Liver (tissue), 9 donors: Measurements from ENCODE around the gene COG4. TPM values are rescaled to one million over a fixed set of nuclear protein-coding genes. Genes with fewer than 3 reads are reported as not detected.

Experiments
- DNase-seq: peaks from one replicate; pipeline ENCODE4 v3.0.0-alpha.2; 2017; ENCODE audit warnings: low spot score
- H3K27ac ChIP-seq, 2 donors: one replicate each; pipeline ENCODE4 v1.7.0; 2013; ENCODE audit warnings: inconsistent platforms in 2 of 2, low read length in 2 of 2, control low read depth in 1 of 2, low read depth in 1 of 2, mild to moderate bottlenecking in 1 of 2
- H3K27me3 ChIP-seq, 4 donors: one replicate each; pipeline versions ENCODE4 v1.6.1 to v1.7.0; 2013; ENCODE audit warnings: low read length in 3 of 4, inconsistent platforms in 1 of 4, mild to moderate bottlenecking in 1 of 4, moderate library complexity in 1 of 4; ENCODE audit not compliant: control insufficient read depth in 4 of 4, insufficient read depth in 4 of 4
- H3K36me3 ChIP-seq, 4 donors: one replicate each; pipeline versions ENCODE4 v1.6.1 to v1.7.0; 2013; ENCODE audit warnings: low read length in 3 of 4, mild to moderate bottlenecking in 3 of 4, low read depth in 1 of 4, moderate library complexity in 1 of 4; ENCODE audit not compliant: control insufficient read depth in 4 of 4, insufficient read depth in 3 of 4
- H3K4me1 ChIP-seq, 4 donors: one replicate each; pipeline versions ENCODE4 v1.6.1 to v1.7.0; 2013; ENCODE audit warnings: low read length in 3 of 4, mild to moderate bottlenecking in 3 of 4, moderate library complexity in 1 of 4; ENCODE audit not compliant: control insufficient read depth in 4 of 4, insufficient read depth in 4 of 4
- H3K4me3 ChIP-seq, 3 donors: one replicate each; pipeline versions ENCODE4 v1.6.1 to v1.7.0; 2013; ENCODE audit warnings: low read length in 3 of 3, control low read depth in 1 of 3, low read depth in 1 of 3, mild to moderate bottlenecking in 1 of 3
- H3K9ac ChIP-seq, 2 donors: one replicate each; pipeline ENCODE4 v1.7.0; 2013; ENCODE audit warnings: low read length in 2 of 2, mild to moderate bottlenecking in 2 of 2, moderate library complexity in 2 of 2, control low read depth in 1 of 2, low read depth in 1 of 2
- H3K9me3 ChIP-seq, 4 donors: one replicate each; pipeline versions ENCODE4 v1.6.1 to v1.7.0; 2013; ENCODE audit warnings: low read length in 3 of 4; ENCODE audit not compliant: control insufficient read depth in 4 of 4
- EGR1 ChIP-seq, 2 donors: IDR thresholded peaks; 2 replicates each; pipeline ENCODE4 v1.6.1; 2016 to 2018; ENCODE audit warnings: antibody characterized with exemption in 2 of 2, low read depth in 2 of 2
- FOXA1 ChIP-seq: IDR thresholded peaks from 2 replicates; pipeline ENCODE4 v1.6.1; 2016; ENCODE audit warnings: antibody characterized with exemption
- FOXA2 ChIP-seq: IDR thresholded peaks from 2 replicates; pipeline ENCODE4 v1.6.1; 2016; ENCODE audit warnings: antibody characterized with exemption
- GABPA ChIP-seq, 2 donors: IDR thresholded peaks in 1 of 2; conservative IDR thresholded peaks in 1 of 2; 2 replicates each; pipeline ENCODE4 v1.6.1; 2016; ENCODE audit warnings: antibody characterized with exemption in 2 of 2, mild to moderate bottlenecking in 1 of 2, moderate library complexity in 1 of 2
- HNF4G ChIP-seq: IDR thresholded peaks from 2 replicates; pipeline ENCODE4 v1.6.1; 2016; ENCODE audit warnings: antibody characterized with exemption
- JUND ChIP-seq, 2 donors: IDR thresholded peaks; 2 replicates each; pipeline ENCODE4 v1.6.1; 2016; ENCODE audit warnings: antibody characterized with exemption in 2 of 2
- MAX ChIP-seq: IDR thresholded peaks from 2 replicates; pipeline ENCODE4 v1.6.1; 2016; ENCODE audit warnings: antibody characterized with exemption
- NR2F2 ChIP-seq: IDR thresholded peaks from 2 replicates; pipeline ENCODE4 v1.6.1; 2016; ENCODE audit warnings: antibody characterized with exemption
- RAD21 ChIP-seq, 2 donors: IDR thresholded peaks; 2 replicates each; pipeline ENCODE4 v1.6.1; 2016; ENCODE audit warnings: antibody characterized with exemption in 2 of 2, mild to moderate bottlenecking in 2 of 2
- REST ChIP-seq: IDR thresholded peaks from 2 replicates; pipeline ENCODE4 v1.6.1; 2016; ENCODE audit warnings: antibody characterized with exemption, mild to moderate bottlenecking
- RXRA ChIP-seq, 2 donors: IDR thresholded peaks; 2 replicates each; pipeline ENCODE4 v1.6.1; 2017 to 2018; ENCODE audit warnings: antibody characterized with exemption in 2 of 2, mild to moderate bottlenecking in 1 of 2
- SP1 ChIP-seq: IDR thresholded peaks from 2 replicates; pipeline ENCODE4 v1.6.1; 2018; ENCODE audit warnings: antibody characterized with exemption, mild to moderate bottlenecking
- TAF1 ChIP-seq: conservative IDR thresholded peaks from 2 replicates; pipeline ENCODE4 v1.6.1; 2016; ENCODE audit warnings: antibody characterized with exemption, mild to moderate bottlenecking
- YY1 ChIP-seq: IDR thresholded peaks from 2 replicates; pipeline ENCODE4 v1.6.1; 2016; ENCODE audit warnings: antibody characterized with exemption, mild to moderate bottlenecking
- ZBTB33 ChIP-seq: IDR thresholded peaks from 2 replicates; pipeline ENCODE4 v1.6.1; 2016; ENCODE audit warnings: antibody characterized with exemption
- WGBS: extraction: QIAGEN DNeasy Blood & Tissue Kit; methylation state at CpG from one replicate; pipeline ENCODE4 v1.1.7; 2013; 5-methylcytosine and 5-hydroxymethylcytosine counted together
- polyA plus RNA-seq, 2 donors: library from polyadenylated mRNA; stranded (reverse) in 1 of 2; unstranded in 1 of 2; fragments of 200-250 nt in 1 of 2; fragments of >200 nt in 1 of 2; fragmentation: Nextera tagmentation in 1 of 2; extraction: Ambion mirVana in 1 of 2; gene quantifications; one replicate each; pipeline versions ENCODE4 v1.2.1 to v1.2.3, GENCODE V29; 2013 to 2015
- total RNA-seq, 2 donors: library from RNA; depleted of rRNA; stranded (reverse); fragments of >200 nt; gene quantifications; one replicate each; pipeline ENCODE4 v1.2.3, GENCODE V29; 2014
- TF ChIP-seq, protein P1 (sequence below): fragments of 150-350 bp; IDR thresholded peaks from 2 replicates; pipeline ENCODE4 v1.5.1; 2017; ENCODE audit warnings: improper control_type of control experiment, low read depth, low read length; ENCODE audit not compliant: missing input control
- donor health status: healthy.
- donor health status: healthy.
- donor health status: healthy.
- donor health status: healthy.
- donor health status: healthy.

The COG4 gene
- total and polyA plus RNA-seq, 4 donors, result 15.3 to 59.5 (median 27.2) TPM

DNA sequence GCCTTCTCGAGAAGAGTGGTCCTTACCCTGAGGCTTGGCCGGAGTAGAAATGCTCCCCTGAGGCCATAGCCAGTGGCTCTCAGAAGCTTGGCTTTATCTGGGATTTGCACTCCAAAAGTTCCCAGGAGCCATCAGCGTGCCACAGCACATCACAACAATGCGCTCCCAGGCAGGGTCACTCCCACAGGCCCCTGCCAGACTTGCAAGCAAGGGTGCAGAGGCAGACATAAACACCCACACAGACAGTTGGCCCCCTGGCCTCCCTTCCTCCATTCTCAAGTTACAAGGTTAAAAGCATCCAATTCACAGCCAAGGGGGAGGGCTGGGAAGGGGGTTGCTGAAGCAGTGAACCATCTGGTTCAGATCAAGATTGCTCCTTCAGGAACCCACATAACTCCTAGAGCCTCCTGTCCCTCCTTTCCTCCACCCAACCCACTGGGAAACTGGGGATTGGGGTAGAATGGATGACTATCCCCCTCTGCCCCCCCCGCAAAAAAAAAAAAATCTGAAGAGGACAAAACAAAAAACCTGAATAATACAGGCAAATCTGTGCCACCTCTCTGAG is 86.3 kb downstream of the COG4 start:
- Histone ChIP-seq H3K27ac (no peak overlapping the region), H3K9ac (no peak overlapping the region), H3K4me1 (peaks cover 13 to 33% (median 19%) of the 10 kb centered on the region in 4 donors), H3K36me3 (no peaks in the 10 kb centered on the region), H3K4me3 (no peak overlapping the region), H3K27me3 (no peaks in the 10 kb centered on the region), H3K9me3 (no peaks in the 10 kb centered on the region)
- WGBS, result 88% methylated on average over 5 of the region's 5 CpGs
- no peak for DNase-seq
- TF ChIP-seq RXRA (IDR thresholded peaks at IDR 0.05) (no peak), YY1 (no peak), HNF4G (no peak), SP1 (no peak), FOXA1 (no peak), MAX (no peak), ZBTB33 (no peak), FOXA2 (no peak)

GRCh38 chr16:70434484-70435260 is 88.7 kb downstream of the COG4 start:
- Histone ChIP-seq H3K36me3 (no peaks in the 10 kb centered on the region), H3K9me3 (no peaks in the 10 kb centered on the region), H3K4me3 (no peak overlapping the region), H3K27ac (no peak overlapping the region), H3K27me3 (no peaks in the 10 kb centered on the region), H3K9ac (no peak overlapping the region), H3K4me1 (peaks cover 23 to 44% (median 29%) of the 10 kb centered on the region in 4 donors)
- no peak for TF ChIP-seq REST
- TF ChIP-seq RAD21 (IDR thresholded peaks at IDR 0.05), result no peak
- no peak for TF ChIP-seq FOXA2
- TF ChIP-seq YY1, result no peak
- TF ChIP-seq HNF4G, result no peak
- no peak for TF ChIP-seq FOXA1
- no peak for TF ChIP-seq ZBTB33
- no peak for TF ChIP-seq TAF1
- no peak for TF ChIP-seq EGR1 (IDR thresholded peaks at IDR 0.05; ENCODE audit: low read depth in 2 of 2)
- no peak for TF ChIP-seq RXRA (IDR thresholded peaks at IDR 0.05)
- no peak for TF ChIP-seq GABPA (IDR thresholded peaks at IDR 0.05 in 1 of 2, conservative IDR thresholded peaks at IDR 0.05 in 1 of 2)
- TF ChIP-seq JUND (IDR thresholded peaks at IDR 0.05), result no peak
- TF ChIP-seq NR2F2, result no peak
- TF ChIP-seq, protein P1, sequence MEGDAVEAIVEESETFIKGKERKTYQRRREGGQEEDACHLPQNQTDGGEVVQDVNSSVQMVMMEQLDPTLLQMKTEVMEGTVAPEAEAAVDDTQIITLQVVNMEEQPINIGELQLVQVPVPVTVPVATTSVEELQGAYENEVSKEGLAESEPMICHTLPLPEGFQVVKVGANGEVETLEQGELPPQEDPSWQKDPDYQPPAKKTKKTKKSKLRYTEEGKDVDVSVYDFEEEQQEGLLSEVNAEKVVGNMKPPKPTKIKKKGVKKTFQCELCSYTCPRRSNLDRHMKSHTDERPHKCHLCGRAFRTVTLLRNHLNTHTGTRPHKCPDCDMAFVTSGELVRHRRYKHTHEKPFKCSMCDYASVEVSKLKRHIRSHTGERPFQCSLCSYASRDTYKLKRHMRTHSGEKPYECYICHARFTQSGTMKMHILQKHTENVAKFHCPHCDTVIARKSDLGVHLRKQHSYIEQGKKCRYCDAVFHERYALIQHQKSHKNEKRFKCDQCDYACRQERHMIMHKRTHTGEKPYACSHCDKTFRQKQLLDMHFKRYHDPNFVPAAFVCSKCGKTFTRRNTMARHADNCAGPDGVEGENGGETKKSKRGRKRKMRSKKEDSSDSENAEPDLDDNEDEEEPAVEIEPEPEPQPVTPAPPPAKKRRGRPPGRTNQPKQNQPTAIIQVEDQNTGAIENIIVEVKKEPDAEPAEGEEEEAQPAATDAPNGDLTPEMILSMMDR, result no peak
- 89% methylated on average over 6 of the region's 6 CpGs for WGBS
- no peak for DNase-seq
